ENCODE data around the gene PCDHB14.
"Not testable (repeated sequence)": the region's sequence is repeated elsewhere in the genome, so short reads cannot be mapped to it uniquely, and the experiment has no call there.

Gene PCDHB14
- long read RNA-seq, full-length matches to known transcripts, result 1 of 1 reads
- long read RNA-seq, partial matches to known transcripts, result 0 of 1 reads
- long read RNA-seq, other reads (novel, unspliced or antisense), result 0 of 1 reads

GRCh38 chr5:141223112-141223783 is at the start of gene PCDHB14:
Gene PCDHB14 (plus strand): TSS chr5:141223343. CDS start chr5:141223506, 163 bp downstream.
- H3K27me3 ChIP-seq (ENCODE audit: insufficient read depth, poor library complexity, severe bottlenecking), result peaks cover 2% of the 10 kb centered on the region
- no peak within 1 kb of the TSS for H3K4me3 ChIP-seq (replicated peaks; ENCODE audit: insufficient read depth, low read length)
- TF ChIP-seq POLR2AphosphoS5 (IDR thresholded peaks at IDR 0.05; ENCODE audit: low read depth) (no peak), CTCF (IDR thresholded peaks at IDR 0.05; ENCODE audit: insufficient read depth, low read length) (no peak), REST (IDR thresholded peaks at IDR 0.05; ENCODE audit: insufficient replicate concordance, low read depth) (no peak), SPI1 (IDR thresholded peaks at IDR 0.05; ENCODE audit: borderline replicate concordance, low read depth) (no peak), GABPA (IDR thresholded peaks at IDR 0.05; ENCODE audit: low read depth) (no peak)
- no peak within 1 kb of the TSS for H3K27ac ChIP-seq (replicated peaks)
- no peak for DNase-seq (ENCODE audit: low read depth in 1 of 2, low spot score in 1 of 2)

- not testable (repeated sequence) for H3K27me3 ChIP-seq (ENCODE audit: insufficient read depth, poor library complexity, severe bottlenecking); H3K27ac ChIP-seq (replicated peaks); DNase-seq (ENCODE audit: low read depth in 1 of 2, low spot score in 1 of 2); H3K4me3 ChIP-seq (replicated peaks; ENCODE audit: insufficient read depth, low read length)
Measured at GRCh38 chr5:141174291-141175104, 48.6 kb upstream of the PCDHB14 start.

- no peak overlapping the region for H3K27ac ChIP-seq (replicated peaks)
- TF ChIP-seq REST (IDR thresholded peaks at IDR 0.05; ENCODE audit: insufficient replicate concordance, low read depth) (no peak), CTCF (IDR thresholded peaks at IDR 0.05; ENCODE audit: insufficient read depth, low read length) (no peak), POLR2AphosphoS5 (IDR thresholded peaks at IDR 0.05; ENCODE audit: low read depth) (no peak), SPI1 (IDR thresholded peaks at IDR 0.05; ENCODE audit: borderline replicate concordance, low read depth) (no peak), GABPA (IDR thresholded peaks at IDR 0.05; ENCODE audit: low read depth) (no peak)
- H3K27me3 ChIP-seq (ENCODE audit: insufficient read depth, poor library complexity, severe bottlenecking), result no peaks in the 10 kb centered on the region
Measured at GRCh38 chr5:141175933-141176332, 47.2 kb upstream of the PCDHB14 start.

GRCh38 chr5:141177577-141178191 is 45.5 kb upstream of the PCDHB14 start, which contains the start of gene PCDHB8:
Gene PCDHB8 (plus strand): TSS chr5:141177790. CDS start chr5:141178035, 245 bp downstream.
- DNase-seq (ENCODE audit: low read depth in 1 of 2, low spot score in 1 of 2), result peak in 1 of 2 experiments; percentile 12
- H3K27me3 ChIP-seq (ENCODE audit: insufficient read depth, poor library complexity, severe bottlenecking); H3K27ac ChIP-seq (replicated peaks); H3K4me3 ChIP-seq (replicated peaks; ENCODE audit: insufficient read depth, low read length): not testable (repeated sequence)

More at GRCh38 chr5:141175933-141176332, 47.2 kb upstream of the PCDHB14 start:
- no peak overlapping the region for H3K4me3 ChIP-seq (replicated peaks; ENCODE audit: insufficient read depth, low read length)
- peak in 1 of 2 experiments; percentile 10 for DNase-seq (ENCODE audit: low read depth in 1 of 2, low spot score in 1 of 2)

GRCh38 chr5:141179371-141179770 is 43.8 kb upstream of the PCDHB14 start:
- H3K27ac ChIP-seq (replicated peaks); DNase-seq (ENCODE audit: low read depth in 1 of 2, low spot score in 1 of 2); H3K27me3 ChIP-seq (ENCODE audit: insufficient read depth, poor library complexity, severe bottlenecking); H3K4me3 ChIP-seq (replicated peaks; ENCODE audit: insufficient read depth, low read length): not testable (repeated sequence)

- DNase-seq (ENCODE audit: low read depth in 1 of 2, low spot score in 1 of 2); H3K4me3 ChIP-seq (replicated peaks; ENCODE audit: insufficient read depth, low read length); H3K27me3 ChIP-seq (ENCODE audit: insufficient read depth, poor library complexity, severe bottlenecking); H3K27ac ChIP-seq (replicated peaks): not testable (repeated sequence)
Measured at GRCh38 chr5:141179876-141180275, 43.3 kb upstream of the PCDHB14 start.
